Activated naive CD8-positive, alpha-beta T cell treated with anti-CD3 and anti-CD28 coated beads, Interleukin-2, amount 50 U/mL, for 16 hours (primary cell): ENCODE measurements around the gene UBE3A.
"Not testable (repeated sequence)": the region's sequence is repeated elsewhere in the genome, so short reads cannot be mapped to it uniquely, and the experiment has no call there.

ENCODE experiments used
- DNase-seq: peaks from one replicate; pipeline ENCODE4 v3.0.0-alpha.2; 2020; ENCODE audit warnings: low read depth, low spot score

UBE3A gene

GRCh38 chr15:25437777-25438600 is 835 bp downstream of the UBE3A start:
- DNase-seq = peak; percentile 15

- no peak for DNase-seq
These were observed 2.1 kb downstream of the UBE3A start for GRCh38 chr15:25436707-25437106.

GRCh38 chr15:25435474-25436243 is 3.2 kb downstream of the UBE3A start:
- DNase-seq = no peak

- no peak for DNase-seq
These were observed 5.5 kb downstream of the UBE3A start for GRCh38 chr15:25433118-25433865.

GRCh38 chr15:25431836-25432561 is 6.8 kb downstream of the UBE3A start:
- DNase-seq = no peak

- DNase-seq = no peak
These were observed 11.0 kb downstream of the UBE3A start for GRCh38 chr15:25427861-25428260.

- DNase-seq = no peak
These were observed 11.8 kb downstream of the UBE3A start for GRCh38 chr15:25426896-25427610.

- DNase-seq = no peak
These were observed 14.8 kb downstream of the UBE3A start for GRCh38 chr15:25424073-25424472.

GRCh38 chr15:25422021-25422420 is 16.8 kb downstream of the UBE3A start:
- no peak for DNase-seq

GRCh38 chr15:25418202-25418601 is 20.6 kb downstream of the UBE3A start:
- DNase-seq = no peak

- DNase-seq = no peak
These were observed 21.2 kb downstream of the UBE3A start for GRCh38 chr15:25417604-25418003.

- no peak for DNase-seq
These were observed 22.1 kb downstream of the UBE3A start for GRCh38 chr15:25416693-25417092.

- DNase-seq = no peak
These were observed 23.1 kb downstream of the UBE3A start for GRCh38 chr15:25415707-25416106.

GRCh38 chr15:25415217-25415616 is 23.6 kb downstream of the UBE3A start:
- no peak for DNase-seq

- DNase-seq = no peak
These were observed 28.2 kb downstream of the UBE3A start for GRCh38 chr15:25410649-25411048.

GRCh38 chr15:25409731-25410130 is 29.1 kb downstream of the UBE3A start:
- DNase-seq = not testable (repeated sequence)

GRCh38 chr15:25408929-25409328 is 29.9 kb downstream of the UBE3A start:
- no peak for DNase-seq

GRCh38 chr15:25408428-25408827 is 30.4 kb downstream of the UBE3A start:
- no peak for DNase-seq

- no peak for DNase-seq
These were observed 30.9 kb downstream of the UBE3A start for GRCh38 chr15:25407950-25408349.

- DNase-seq = no peak
These were observed 32.0 kb downstream of the UBE3A start for GRCh38 chr15:25406846-25407245.

GRCh38 chr15:25406261-25406660 is 32.6 kb downstream of the UBE3A start:
- DNase-seq = no peak
